PFSK-1 (cell line): ENCODE data around the gene EBP.

Experiments used
- FOXP2 ChIP-seq: optimal IDR thresholded peaks from 2 replicates; pipeline ENCODE3; 2011; ENCODE audit warnings: borderline replicate concordance, control low read depth, inconsistent platforms; ENCODE audit not compliant: insufficient read depth; ENCODE audit errors: extremely low read length, extremely low read depth
- POLR2AphosphoS5 ChIP-seq: IDR thresholded peaks from 2 replicates; pipeline ENCODE4 v1.6.1; 2012; ENCODE audit warnings: low read depth, mild to moderate bottlenecking, control low read depth, low read length, moderate library complexity
- REST ChIP-seq, 2 experiments: IDR thresholded peaks; 2 replicates each; pipeline versions ENCODE4 v1.6.1 to v1.8.0; 2011 to 2012; ENCODE audit warnings: low read depth in 2 of 2, low read length in 2 of 2, control low read depth in 1 of 2, inconsistent platforms in 1 of 2, mild to moderate bottlenecking in 1 of 2, moderate library complexity in 1 of 2; ENCODE audit not compliant: insufficient read depth in 1 of 2
- SIN3A ChIP-seq: IDR thresholded peaks from 2 replicates; pipeline ENCODE4 v1.6.1; 2012; ENCODE audit warnings: mild to moderate bottlenecking, low read length, moderate library complexity, borderline replicate concordance; ENCODE audit not compliant: insufficient read depth
- TAF1 ChIP-seq: IDR thresholded peaks from 2 replicates; pipeline ENCODE4 v1.6.1; 2012; ENCODE audit warnings: low read length, control low read depth, borderline replicate concordance; ENCODE audit not compliant: insufficient read depth

EBP gene

GRCh38 chrX:48531358-48531959 lies 9.9 kb downstream of the EBP start:
- no peak for TF ChIP-seq TAF1
- TF ChIP-seq FOXP2 = no peak
- no peak for TF ChIP-seq SIN3A
- no peak for TF ChIP-seq POLR2AphosphoS5
- TF ChIP-seq REST (IDR thresholded peaks at IDR 0.05; ENCODE audit: insufficient read depth in 1 of 2, low read depth in 2 of 2, low read length in 2 of 2) = no peak

- TF ChIP-seq REST (IDR thresholded peaks at IDR 0.05; ENCODE audit: insufficient read depth in 1 of 2, low read depth in 2 of 2, low read length in 2 of 2) (no peak), POLR2AphosphoS5 (no peak), TAF1 (no peak), FOXP2 (no peak), SIN3A (no peak)
Measured at GRCh38 chrX:48532161-48532560, 10.6 kb downstream of the EBP start.

- no peak for TF ChIP-seq POLR2AphosphoS5
- no peak for TF ChIP-seq FOXP2
- no peak for TF ChIP-seq TAF1
- TF ChIP-seq SIN3A = no peak
- TF ChIP-seq REST (IDR thresholded peaks at IDR 0.05; ENCODE audit: insufficient read depth in 1 of 2, low read depth in 2 of 2, low read length in 2 of 2) = no peak
Measured at GRCh38 chrX:48533165-48533564, 11.6 kb downstream of the EBP start.

- TF ChIP-seq SIN3A (no peak), POLR2AphosphoS5 (no peak), REST (IDR thresholded peaks at IDR 0.05; ENCODE audit: insufficient read depth in 1 of 2, low read depth in 2 of 2, low read length in 2 of 2) (no peak), FOXP2 (no peak), TAF1 (no peak)
Measured at GRCh38 chrX:48538641-48539344, 17.2 kb downstream of the EBP start.
